OCI-LY1 (cell line): ENCODE results near the gene USP53.

Experiments used
- H2AFZ ChIP-seq: fragments of 200-600 bp; sonication (generic), shearing (Covaris generic); 2 replicates; pipeline ENCODE4 v1.6.0; 2014; ENCODE audit warnings: antibody characterized with exemption, mild to moderate bottlenecking, low read length
- H3F3A ChIP-seq: fragments of 200-600 bp; sonication (generic), shearing (Covaris generic); 2 replicates; pipeline ENCODE4 v1.6.0; 2014; ENCODE audit warnings: mild to moderate bottlenecking, antibody characterized with exemption, low read length, moderate library complexity; ENCODE audit not compliant: insufficient read depth
- H3K27ac ChIP-seq: fragments of 200-600 bp; sonication (generic); 2 replicates; pipeline ENCODE4 v1.5.1; 2014; ENCODE audit warnings: low read length, mixed run types, mild to moderate bottlenecking, low read depth; ENCODE audit not compliant: poor library complexity, severe bottlenecking
- H3K27me3 ChIP-seq: fragments of 200-600 bp; sonication (generic); 2 replicates; pipeline ENCODE4 v1.6.0; 2014; ENCODE audit warnings: antibody characterized with exemption, mild to moderate bottlenecking, low read length, moderate library complexity; ENCODE audit not compliant: insufficient read depth
- H3K36me3 ChIP-seq: fragments of 200-600 bp; sonication (generic); 2 replicates; pipeline ENCODE4 v1.6.1; 2014; ENCODE audit warnings: mild to moderate bottlenecking, antibody characterized with exemption, low read length, moderate library complexity, mixed read lengths; ENCODE audit not compliant: insufficient read depth
- H3K4me1 ChIP-seq: fragments of 200-600 bp; sonication (generic); 2 replicates; pipeline ENCODE4 v1.5.1; 2014; ENCODE audit warnings: mild to moderate bottlenecking, low read length, moderate library complexity; ENCODE audit not compliant: insufficient read depth, severe bottlenecking
- H3K4me2 ChIP-seq: fragments of 200-600 bp; sonication (generic), shearing (Covaris generic); 2 replicates; pipeline ENCODE4 v1.6.1; 2014; ENCODE audit warnings: low read length
- H3K4me3 ChIP-seq: fragments of 200-600 bp; sonication (generic); 2 replicates; pipeline ENCODE4 v1.5.1; 2014; ENCODE audit warnings: low read length, low read depth, mild to moderate bottlenecking, mixed read lengths; ENCODE audit not compliant: poor library complexity, severe bottlenecking
- H3K79me2 ChIP-seq: fragments of 200-600 bp; shearing (Covaris generic); 2 replicates; pipeline ENCODE4 v1.6.1; 2016; ENCODE audit warnings: mixed run types, low read length, mixed read lengths; ENCODE audit not compliant: insufficient read depth
- H3K9ac ChIP-seq: fragments of 200-600 bp; sonication (generic), shearing (Covaris generic); 2 replicates; pipeline ENCODE4 v1.6.1; 2014; ENCODE audit warnings: mild to moderate bottlenecking, low read length, mixed read lengths
- H3K9me2 ChIP-seq: fragments of 200-600 bp; sonication (generic), shearing (Covaris generic); 2 replicates; pipeline ENCODE4 v1.6.1; 2014; ENCODE audit warnings: low read depth, mild to moderate bottlenecking, low read length, mixed read lengths
- H3K9me3 ChIP-seq: fragments of 200-600 bp; shearing (Covaris generic); 2 replicates; pipeline ENCODE4 v1.6.1; 2014; ENCODE audit warnings: low read length, mixed read lengths
- H4K20me1 ChIP-seq: fragments of 200-600 bp; sonication (generic), shearing (Covaris generic); 2 replicates; pipeline ENCODE4 v1.6.0; 2016; ENCODE audit warnings: mild to moderate bottlenecking, low read length; ENCODE audit not compliant: insufficient read depth
- CTCF ChIP-seq: fragments of 200-600 bp; sonication (generic), shearing (Covaris generic); IDR thresholded peaks from 2 replicates; pipeline ENCODE4 v1.5.1; 2017; ENCODE audit warnings: mild to moderate bottlenecking, antibody characterized with exemption, low read length, moderate library complexity, mixed read lengths
- EZH2 ChIP-seq: fragments of 200-600 bp; sonication (generic), shearing (Covaris generic); IDR thresholded peaks from 2 replicates; pipeline ENCODE4 v1.8.0; 2017; ENCODE audit warnings: borderline replicate concordance, mixed run types, mild to moderate bottlenecking, antibody characterized with exemption, low read length, moderate library complexity, mixed read lengths

USP53 gene

GRCh38 chr4:119313237-119313636 is 100.7 kb downstream of the USP53 start:
- no peak overlapping the region for H3K9ac ChIP-seq
- no peak overlapping the region for H3K27ac ChIP-seq
- no peaks in the 10 kb centered on the region for H3K4me1 ChIP-seq
- no peak overlapping the region for H3K4me2 ChIP-seq
- H3F3A ChIP-seq: no peaks in the 10 kb centered on the region
- H2AFZ ChIP-seq: no peak overlapping the region
- H3K27me3 ChIP-seq: no peaks in the 10 kb centered on the region
- H3K9me3 ChIP-seq: no peaks in the 10 kb centered on the region
- no peaks in the 10 kb centered on the region for H3K36me3 ChIP-seq
- no peaks in the 10 kb centered on the region for H3K9me2 ChIP-seq
- H3K4me3 ChIP-seq: no peak overlapping the region
- H4K20me1 ChIP-seq: no peaks in the 10 kb centered on the region
- H3K79me2 ChIP-seq: no peaks in the 10 kb centered on the region
- TF ChIP-seq EZH2 (no peak), CTCF (no peak)

- no peak overlapping the region for H3K4me3 ChIP-seq
- H3K79me2 ChIP-seq: no peaks in the 10 kb centered on the region
- no peaks in the 10 kb centered on the region for H3K36me3 ChIP-seq
- no peak overlapping the region for H2AFZ ChIP-seq
- no peaks in the 10 kb centered on the region for H4K20me1 ChIP-seq
- no peaks in the 10 kb centered on the region for H3F3A ChIP-seq
- no peak for TF ChIP-seq EZH2
- peak; percentile 62 for TF ChIP-seq CTCF
- H3K9ac ChIP-seq: no peak overlapping the region
- H3K4me2 ChIP-seq: no peak overlapping the region
- no peaks in the 10 kb centered on the region for H3K27me3 ChIP-seq
- H3K4me1 ChIP-seq: no peaks in the 10 kb centered on the region
- H3K9me2 ChIP-seq: no peaks in the 10 kb centered on the region
- no peak overlapping the region for H3K27ac ChIP-seq
- no peaks in the 10 kb centered on the region for H3K9me3 ChIP-seq
These were observed 101.8 kb downstream of the USP53 start for GRCh38 chr4:119314356-119314755.

- Histone ChIP-seq H3K9me3 (no peaks in the 10 kb centered on the region), H3K4me1 (no peaks in the 10 kb centered on the region), H3K27ac (no peak overlapping the region), H3K4me2 (no peak overlapping the region), H2AFZ (no peak overlapping the region), H3K79me2 (no peaks in the 10 kb centered on the region), H3K9ac (no peak overlapping the region), H3K36me3 (no peaks in the 10 kb centered on the region), H3K4me3 (no peak overlapping the region), H3K27me3 (no peaks in the 10 kb centered on the region), H4K20me1 (no peaks in the 10 kb centered on the region), H3K9me2 (no peaks in the 10 kb centered on the region), H3F3A (no peaks in the 10 kb centered on the region)
- TF ChIP-seq EZH2 (no peak), CTCF (no peak)
These were observed 102.5 kb downstream of the USP53 start for GRCh38 chr4:119315036-119315435.
